Measurements from ENCODE around the gene MAGI1. TPM values are rescaled to one million over a fixed set of nuclear protein-coding genes. Genes with fewer than 3 reads are reported as not detected.

The MAGI1 gene
- total RNA-seq, 1 donor from 2014 or later = not detected

DNA sequence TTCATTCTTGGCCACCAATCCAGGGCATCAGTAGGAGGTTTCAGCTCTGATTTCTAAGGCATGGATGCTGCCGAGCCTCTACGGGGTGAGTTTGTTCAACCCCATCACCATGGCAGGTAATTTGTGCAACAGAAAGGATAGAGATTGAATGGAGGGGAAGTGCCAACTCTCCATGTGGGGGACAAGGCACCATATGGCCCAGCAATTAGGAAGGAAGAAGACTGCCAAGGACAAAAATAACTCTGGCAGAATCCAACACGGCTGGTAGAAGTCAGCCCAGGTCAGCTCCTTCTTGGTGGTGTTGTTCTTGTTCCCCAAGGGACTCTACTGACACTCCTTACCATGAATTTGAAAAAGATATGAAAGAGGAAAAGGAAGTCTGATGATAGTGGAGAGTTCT is 503.9 kb downstream of the MAGI1 start:
- ChIA-PET POLR2A (no interaction called here), CTCF (no interaction called here)
- TF ChIP-seq, protein P1, sequence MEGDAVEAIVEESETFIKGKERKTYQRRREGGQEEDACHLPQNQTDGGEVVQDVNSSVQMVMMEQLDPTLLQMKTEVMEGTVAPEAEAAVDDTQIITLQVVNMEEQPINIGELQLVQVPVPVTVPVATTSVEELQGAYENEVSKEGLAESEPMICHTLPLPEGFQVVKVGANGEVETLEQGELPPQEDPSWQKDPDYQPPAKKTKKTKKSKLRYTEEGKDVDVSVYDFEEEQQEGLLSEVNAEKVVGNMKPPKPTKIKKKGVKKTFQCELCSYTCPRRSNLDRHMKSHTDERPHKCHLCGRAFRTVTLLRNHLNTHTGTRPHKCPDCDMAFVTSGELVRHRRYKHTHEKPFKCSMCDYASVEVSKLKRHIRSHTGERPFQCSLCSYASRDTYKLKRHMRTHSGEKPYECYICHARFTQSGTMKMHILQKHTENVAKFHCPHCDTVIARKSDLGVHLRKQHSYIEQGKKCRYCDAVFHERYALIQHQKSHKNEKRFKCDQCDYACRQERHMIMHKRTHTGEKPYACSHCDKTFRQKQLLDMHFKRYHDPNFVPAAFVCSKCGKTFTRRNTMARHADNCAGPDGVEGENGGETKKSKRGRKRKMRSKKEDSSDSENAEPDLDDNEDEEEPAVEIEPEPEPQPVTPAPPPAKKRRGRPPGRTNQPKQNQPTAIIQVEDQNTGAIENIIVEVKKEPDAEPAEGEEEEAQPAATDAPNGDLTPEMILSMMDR (IDR thresholded peaks at IDR 0.05) = no peak
- DNase-seq (no peak), ATAC-seq (ENCODE audit: low read depth) (no peak)
- H3K27ac Mint-ChIP-seq = no peak overlapping the region
- intact Hi-C loops (cut with micrococcal nuclease) = no loop called here
- no peaks in the 10 kb centered on the region for H3K9me3 Mint-ChIP-seq
- no peaks in the 10 kb centered on the region for H3K27me3 Mint-ChIP-seq
- no peaks in the 10 kb centered on the region for H3K4me1 Mint-ChIP-seq
- H3K36me3 Mint-ChIP-seq (ENCODE audit: low read depth) = no peaks in the 10 kb centered on the region
- H3K4me3 Mint-ChIP-seq = no peak overlapping the region

- Mint-ChIP-seq H3K4me3 (no peak overlapping the region), H3K27ac (no peak overlapping the region), H3K9me3 (no peaks in the 10 kb centered on the region), H3K36me3 (ENCODE audit: low read depth) (no peaks in the 10 kb centered on the region), H3K4me1 (no peaks in the 10 kb centered on the region), H3K27me3 (no peaks in the 10 kb centered on the region)
- TF ChIP-seq, protein P1 (IDR thresholded peaks at IDR 0.05) = no peak
- CTCF ChIA-PET = no interaction called here
- POLR2A ChIA-PET = no interaction called here
- intact Hi-C loops (cut with micrococcal nuclease) = no loop called here
- ATAC-seq (ENCODE audit: low read depth) (no peak), DNase-seq (no peak)
These were observed 506.0 kb downstream of the MAGI1 start for GRCh38 chr3:65532749-65533148.

DNA sequence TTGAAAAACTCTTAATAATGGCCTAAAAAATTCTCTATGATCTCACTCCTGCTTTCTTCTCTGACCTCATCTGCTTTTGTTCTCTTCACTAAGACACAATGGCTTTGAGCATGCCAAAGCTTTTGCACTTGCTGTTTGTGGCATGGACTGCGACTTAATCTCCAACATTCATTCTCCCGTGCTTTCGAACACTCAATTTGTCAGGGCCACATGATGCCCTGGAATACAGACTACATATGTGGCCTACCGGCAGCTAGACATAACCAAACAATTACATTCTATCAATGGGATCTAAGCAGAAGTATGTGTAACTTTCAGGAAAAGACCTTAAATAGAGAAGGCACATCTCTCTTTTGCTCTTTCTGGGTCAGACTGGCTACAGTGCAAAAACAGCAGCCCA is 506.5 kb downstream of the MAGI1 start:
- Mint-ChIP-seq H3K4me3 (no peak overlapping the region), H3K36me3 (ENCODE audit: low read depth) (no peaks in the 10 kb centered on the region), H3K27me3 (no peaks in the 10 kb centered on the region), H3K4me1 (no peaks in the 10 kb centered on the region), H3K9me3 (no peaks in the 10 kb centered on the region), H3K27ac (no peak overlapping the region)
- CTCF ChIA-PET = no interaction called here
- POLR2A ChIA-PET = no interaction called here
- DNase-seq (no peak), ATAC-seq (ENCODE audit: low read depth) (no peak)
- intact Hi-C loops (cut with micrococcal nuclease) = no loop called here
- TF ChIP-seq, protein P1 (IDR thresholded peaks at IDR 0.05) = no peak

DNA sequence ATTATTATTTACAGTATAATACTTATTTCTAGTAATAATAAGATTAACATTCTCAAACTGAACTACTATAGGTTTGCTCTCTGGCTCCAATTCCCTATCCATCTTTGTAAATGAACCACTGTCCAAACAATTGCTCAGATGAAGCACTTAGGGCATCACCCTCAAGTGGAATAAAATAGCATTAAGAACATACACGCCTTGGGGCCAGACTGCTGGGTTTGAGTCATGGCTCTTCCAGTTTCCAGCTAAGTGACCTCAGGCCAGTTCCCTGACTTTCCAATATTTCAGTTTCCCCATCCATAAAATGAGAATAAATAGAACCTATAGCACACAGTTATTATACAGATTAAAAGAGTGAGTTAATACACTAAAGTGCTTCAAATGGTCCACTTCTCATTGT is 507.2 kb downstream of the MAGI1 start:
- DNase-seq = no peak
- H3K36me3 Mint-ChIP-seq (ENCODE audit: low read depth) = no peaks in the 10 kb centered on the region
- no peak overlapping the region for H3K27ac Mint-ChIP-seq
- POLR2A ChIA-PET = no interaction called here
- H3K9me3 Mint-ChIP-seq = no peaks in the 10 kb centered on the region
- intact Hi-C loops (cut with micrococcal nuclease) = no loop called here
- H3K4me3 Mint-ChIP-seq = no peak overlapping the region
- ATAC-seq (ENCODE audit: low read depth) = no peak
- CTCF ChIA-PET = no interaction called here
- no peaks in the 10 kb centered on the region for H3K27me3 Mint-ChIP-seq
- no peaks in the 10 kb centered on the region for H3K4me1 Mint-ChIP-seq
- TF ChIP-seq, protein P1 (IDR thresholded peaks at IDR 0.05) = no peak

GRCh38 chr3:65526656-65527055 is 512.1 kb downstream of the MAGI1 start:
- intact Hi-C loops (cut with micrococcal nuclease) = no loop called here
- TF ChIP-seq, protein P1 (IDR thresholded peaks at IDR 0.05) = no peak
- H3K9me3 Mint-ChIP-seq = no peaks in the 10 kb centered on the region
- no peak overlapping the region for H3K4me3 Mint-ChIP-seq
- ChIA-PET CTCF (no interaction called here), POLR2A (no interaction called here)
- H3K27me3 Mint-ChIP-seq = no peaks in the 10 kb centered on the region
- no peaks in the 10 kb centered on the region for H3K36me3 Mint-ChIP-seq (ENCODE audit: low read depth)
- DNase-seq = no peak
- ATAC-seq (ENCODE audit: low read depth) = no peak
- H3K4me1 Mint-ChIP-seq = no peaks in the 10 kb centered on the region
- no peak overlapping the region for H3K27ac Mint-ChIP-seq

Measured in activated B cell treated with CpG ODN at 0.5 μM for 24 hours (primary cell).